AG10803 (cell line): ENCODE measurements around the gene SOBP.

Experiments used
- DNase-seq: peaks from one replicate; pipeline ENCODE4 v3.0.0; 2010; ENCODE audit warnings: low read depth
- H3K4me3 ChIP-seq: 2 replicates; pipeline ENCODE4 v1.5.1; 2011; ENCODE audit warnings: mild to moderate bottlenecking, low read length, control low read depth
- CTCF ChIP-seq: conservative IDR thresholded peaks from 2 replicates; pipeline ENCODE4 v1.5.1; 2011; ENCODE audit warnings: mild to moderate bottlenecking, low read length, control low read depth, inconsistent platforms

Gene SOBP

DNA sequence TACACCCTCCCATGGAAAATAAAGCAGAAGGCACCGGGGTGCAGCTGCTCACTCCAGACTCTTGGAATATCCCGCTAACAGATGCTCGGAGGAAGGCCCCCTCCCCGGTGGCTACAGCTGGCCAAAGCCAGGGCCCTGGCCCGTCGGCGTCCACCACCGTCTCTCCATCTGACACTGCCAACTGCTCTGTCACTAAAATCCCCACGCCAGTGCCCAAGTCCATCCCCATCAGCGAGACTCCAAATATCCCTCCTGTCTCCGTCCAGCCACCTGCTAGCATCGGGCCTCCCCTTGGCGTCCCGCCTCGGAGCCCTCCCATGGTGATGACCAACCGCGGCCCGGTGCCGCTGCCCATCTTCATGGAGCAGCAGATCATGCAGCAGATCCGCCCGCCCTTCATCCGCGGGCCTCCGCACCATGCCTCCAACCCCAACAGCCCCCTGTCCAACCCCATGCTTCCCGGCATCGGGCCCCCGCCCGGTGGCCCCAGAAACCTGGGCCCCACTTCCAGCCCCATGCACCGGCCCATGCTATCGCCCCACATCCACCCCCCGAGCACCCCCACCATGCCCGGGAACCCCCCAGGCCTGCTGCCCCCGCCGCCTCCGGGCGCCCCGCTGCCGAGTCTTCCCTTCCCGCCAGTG lies 143.9 kb downstream of the SOBP start:
- no peak for DNase-seq
- no peak for TF ChIP-seq CTCF

DNA sequence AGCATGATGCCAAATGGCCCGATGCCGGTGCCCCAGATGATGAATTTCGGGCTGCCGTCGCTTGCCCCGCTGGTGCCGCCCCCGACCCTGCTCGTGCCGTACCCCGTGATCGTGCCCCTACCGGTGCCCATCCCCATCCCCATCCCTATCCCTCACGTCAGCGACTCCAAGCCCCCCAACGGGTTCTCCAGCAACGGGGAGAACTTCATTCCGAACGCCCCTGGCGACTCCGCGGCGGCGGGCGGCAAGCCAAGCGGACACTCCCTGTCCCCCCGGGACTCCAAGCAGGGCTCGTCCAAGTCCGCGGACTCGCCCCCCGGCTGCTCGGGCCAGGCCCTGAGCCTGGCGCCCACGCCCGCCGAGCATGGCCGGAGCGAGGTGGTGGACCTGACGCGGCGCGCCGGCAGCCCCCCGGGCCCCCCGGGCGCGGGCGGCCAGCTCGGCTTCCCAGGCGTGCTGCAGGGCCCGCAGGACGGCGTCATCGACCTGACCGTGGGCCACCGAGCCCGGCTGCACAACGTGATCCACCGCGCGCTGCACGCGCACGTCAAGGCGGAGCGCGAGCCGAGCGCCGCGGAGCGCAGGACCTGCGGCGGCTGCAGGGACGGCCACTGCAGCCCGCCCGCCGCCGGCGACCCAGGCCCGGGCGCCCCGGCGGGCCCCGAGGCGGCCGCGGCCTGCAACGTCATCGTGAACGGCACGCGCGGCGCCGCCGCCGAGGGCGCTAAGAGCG lies 144.6 kb downstream of the SOBP start:
- H3K4me3 ChIP-seq: no peak overlapping the region
- no peak for DNase-seq
- TF ChIP-seq CTCF: no peak

More for the DNA sequence above, 143.9 kb downstream of the SOBP start:
- H3K4me3 ChIP-seq: no peak overlapping the region

DNA sequence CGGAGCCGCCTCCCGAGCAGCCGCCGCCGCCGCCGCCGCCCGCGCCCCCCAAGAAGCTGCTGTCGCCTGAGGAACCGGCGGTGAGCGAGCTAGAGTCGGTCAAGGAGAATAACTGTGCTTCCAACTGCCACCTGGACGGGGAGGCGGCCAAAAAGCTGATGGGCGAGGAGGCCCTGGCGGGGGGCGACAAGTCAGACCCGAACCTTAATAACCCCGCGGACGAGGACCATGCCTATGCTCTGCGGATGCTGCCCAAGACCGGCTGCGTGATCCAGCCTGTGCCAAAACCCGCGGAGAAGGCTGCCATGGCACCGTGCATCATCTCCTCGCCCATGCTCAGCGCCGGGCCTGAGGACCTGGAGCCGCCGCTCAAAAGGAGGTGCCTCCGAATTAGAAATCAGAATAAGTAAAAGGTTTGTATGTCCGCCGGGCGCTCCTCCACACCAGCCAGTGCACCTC lies 145.2 kb downstream of the SOBP start:
- no peak overlapping the region for H3K4me3 ChIP-seq
- TF ChIP-seq CTCF: no peak
- no peak for DNase-seq

- no peak for TF ChIP-seq CTCF
- no peak overlapping the region for H3K4me3 ChIP-seq
- DNase-seq: no peak
Measured at GRCh38 chr6:107636486-107636885, 146.6 kb downstream of the SOBP start.

GRCh38 chr6:107637316-107638315 lies 147.7 kb downstream of the SOBP start:
- no peak for DNase-seq
- TF ChIP-seq CTCF: no peak
- no peak overlapping the region for H3K4me3 ChIP-seq

DNA sequence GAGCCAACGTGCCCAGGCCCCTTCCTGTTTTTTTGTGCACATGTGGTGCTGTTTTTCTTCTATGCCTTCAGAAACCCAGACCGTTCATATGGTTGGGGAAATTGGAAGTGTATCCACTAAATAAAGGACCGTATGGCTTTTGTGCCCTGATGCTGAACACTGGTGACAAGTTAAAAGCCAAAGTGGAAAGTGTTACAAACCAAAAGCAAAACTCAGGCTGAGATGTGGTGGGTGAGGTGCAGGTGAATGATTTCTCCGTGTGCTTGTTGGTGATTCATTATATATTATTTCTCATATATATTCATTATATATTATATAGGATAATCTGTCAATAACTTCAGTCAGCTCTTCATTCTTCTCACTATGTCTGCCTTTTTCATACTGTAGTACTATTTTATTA lies 148.6 kb downstream of the SOBP start:
- no peak for TF ChIP-seq CTCF
- DNase-seq: no peak
- H3K4me3 ChIP-seq: no peak overlapping the region
